OCI-LY1 (cell line): Measurements from ENCODE around the gene DMAC2L.

ENCODE experiments used
- CTCF ChIP-seq: fragments of 200-600 bp; sonication (generic), shearing (Covaris generic); IDR thresholded peaks from 2 replicates; pipeline ENCODE4 v1.5.1; 2017; ENCODE audit warnings: mild to moderate bottlenecking, antibody characterized with exemption, low read length, moderate library complexity, mixed read lengths
- EZH2 ChIP-seq: fragments of 200-600 bp; sonication (generic), shearing (Covaris generic); IDR thresholded peaks from 2 replicates; pipeline ENCODE4 v1.8.0; 2017; ENCODE audit warnings: borderline replicate concordance, mixed run types, mild to moderate bottlenecking, antibody characterized with exemption, low read length, moderate library complexity, mixed read lengths

- no peak for TF ChIP-seq CTCF
- no peak for TF ChIP-seq EZH2
These were observed 21.8 kb upstream of the DMAC2L start for GRCh38 chr14:50290306-50290705.
